ENCODE measurements around the gene TCP11.

Gene TCP11

GRCh38 chr6:35181933-35182612 lies 40.9 kb upstream of the TCP11 start:
- Histone ChIP-seq H3K4me2 (no peak overlapping the region; a peak in 1 of 22 replicates), H4K20me1 (no peaks in the 10 kb centered on the region), H3K4me3 (no peak overlapping the region), H3K4me1 (peaks cover 0 to 11% (median 6%) of the 10 kb centered on the region in 10 experiments; a peak in 3 of 20 replicates), H3K36me3 (no peaks in the 10 kb centered on the region), H3K27me3 (no peaks in the 10 kb centered on the region), H3K9ac (no peak overlapping the region), H3K9me3 (replicated peaks in 1 of 11) (no peaks in the 10 kb centered on the region), H3K27ac (no peak overlapping the region)
- no peak for TF ChIP-seq Cebpa-rat (IDR thresholded peaks at IDR 0.05)

- Histone ChIP-seq H3K27ac (no peak overlapping the region), H3K27me3 (no peaks in the 10 kb centered on the region), H3K36me3 (no peaks in the 10 kb centered on the region), H3K4me3 (no peak overlapping the region), H4K20me1 (no peaks in the 10 kb centered on the region), H3K4me2 (no peak overlapping the region; a peak in 1 of 22 replicates), H3K9me3 (replicated peaks in 1 of 11) (no peaks in the 10 kb centered on the region), H3K9ac (no peak overlapping the region), H3K4me1 (peaks cover 0 to 11% (median 6%) of the 10 kb centered on the region in 10 experiments; a peak in 3 of 20 replicates)
- no peak for TF ChIP-seq Cebpa-rat (IDR thresholded peaks at IDR 0.05)
Observed at GRCh38 chr6:35181308-35181932, 40.3 kb upstream of the TCP11 start.

- H3K27ac ChIP-seq, result no peak overlapping the region
- TF ChIP-seq Cebpa-rat (IDR thresholded peaks at IDR 0.05), result no peak
- H3K4me3 ChIP-seq, result no peak overlapping the region
- H3K9ac ChIP-seq, result no peak overlapping the region
- H3K4me2 ChIP-seq, result no peak overlapping the region
- no peaks in the 10 kb centered on the region for H4K20me1 ChIP-seq
- H3K36me3 ChIP-seq, result no peaks in the 10 kb centered on the region
- peaks cover 0 to 11% (median 6%) of the 10 kb centered on the region in 10 experiments; a peak in 3 of 20 replicates for H3K4me1 ChIP-seq
- no peaks in the 10 kb centered on the region for H3K9me3 ChIP-seq (replicated peaks in 1 of 11)
- no peaks in the 10 kb centered on the region for H3K27me3 ChIP-seq
Observed at GRCh38 chr6:35179901-35180535, 38.9 kb upstream of the TCP11 start.

- Histone ChIP-seq H3K4me1 (peaks cover 0 to 11% (median 7%) of the 10 kb centered on the region in 10 experiments; a peak in 12 of 20 replicates), H3K9me3 (replicated peaks in 1 of 11) (no peaks in the 10 kb centered on the region), H3K27me3 (no peaks in the 10 kb centered on the region), H3K4me3 (no peak overlapping the region), H3K27ac (no peak overlapping the region), H4K20me1 (no peaks in the 10 kb centered on the region), H3K9ac (no peak overlapping the region), H3K36me3 (no peaks in the 10 kb centered on the region), H3K4me2 (peak overlapping the region in 2 of 11 experiments; percentile 3 to 6; a peak in 2 of 22 replicates)
- no peak for TF ChIP-seq Cebpa-rat (IDR thresholded peaks at IDR 0.05)
Observed at GRCh38 chr6:35178932-35179832, 38.0 kb upstream of the TCP11 start.

- no peaks in the 10 kb centered on the region for H4K20me1 ChIP-seq
- no peaks in the 10 kb centered on the region for H3K9me3 ChIP-seq (replicated peaks in 1 of 11)
- peaks cover 11 to 22% (median 19%) of the 10 kb centered on the region in 10 experiments for H3K4me1 ChIP-seq
- H3K9ac ChIP-seq, result no peak overlapping the region
- H3K4me2 ChIP-seq, result no peak overlapping the region
- H3K27ac ChIP-seq, result no peak overlapping the region
- no peak for TF ChIP-seq Cebpa-rat (IDR thresholded peaks at IDR 0.05)
- no peaks in the 10 kb centered on the region for H3K36me3 ChIP-seq
- no peak overlapping the region for H3K4me3 ChIP-seq
- no peaks in the 10 kb centered on the region for H3K27me3 ChIP-seq
Observed at GRCh38 chr6:35178012-35178411, 36.9 kb upstream of the TCP11 start.

GRCh38 chr6:35177596-35177995 lies 36.5 kb upstream of the TCP11 start:
- Histone ChIP-seq H3K4me3 (no peak overlapping the region), H3K27me3 (no peaks in the 10 kb centered on the region), H3K9ac (no peak overlapping the region), H3K27ac (no peak overlapping the region), H4K20me1 (no peaks in the 10 kb centered on the region), H3K4me1 (peaks cover 12 to 23% (median 20%) of the 10 kb centered on the region in 10 experiments), H3K36me3 (no peaks in the 10 kb centered on the region), H3K9me3 (replicated peaks in 1 of 11) (no peaks in the 10 kb centered on the region), H3K4me2 (no peak overlapping the region)
- no peak for TF ChIP-seq Cebpa-rat (IDR thresholded peaks at IDR 0.05)

GRCh38 chr6:35177157-35177556 lies 36.0 kb upstream of the TCP11 start:
- Histone ChIP-seq H3K9ac (no peak overlapping the region), H3K4me2 (no peak overlapping the region), H3K4me1 (peaks cover 12 to 23% (median 20%) of the 10 kb centered on the region in 10 experiments), H3K9me3 (replicated peaks in 1 of 11) (no peaks in the 10 kb centered on the region), H3K27ac (no peak overlapping the region), H3K4me3 (no peak overlapping the region), H4K20me1 (no peaks in the 10 kb centered on the region), H3K36me3 (no peaks in the 10 kb centered on the region), H3K27me3 (no peaks in the 10 kb centered on the region)
- TF ChIP-seq Cebpa-rat (IDR thresholded peaks at IDR 0.05), result no peak

GRCh38 chr6:35176301-35177024 lies 35.3 kb upstream of the TCP11 start:
- Histone ChIP-seq H3K27ac (no peak overlapping the region), H3K27me3 (no peaks in the 10 kb centered on the region), H3K9me3 (replicated peaks in 1 of 11) (no peaks in the 10 kb centered on the region), H4K20me1 (no peaks in the 10 kb centered on the region), H3K36me3 (no peaks in the 10 kb centered on the region), H3K9ac (no peak overlapping the region), H3K4me2 (no peak overlapping the region), H3K4me3 (no peak overlapping the region), H3K4me1 (peaks cover 12 to 23% (median 20%) of the 10 kb centered on the region in 10 experiments)
- no peak for TF ChIP-seq Cebpa-rat (IDR thresholded peaks at IDR 0.05)

Measured in BLaER1 treated with 17β-estradiol and CSF1 and Interleukin-3, amounts not matched to agents 10 nM and 100 nM (cell line).